Type B pancreatic cell (in vitro differentiated cells): ENCODE results near the gene SLC22A23. TPM values are rescaled to one million over a fixed set of nuclear protein-coding genes. Genes with fewer than 3 reads are reported as not detected.
A peak's percentile ranks its signal among the peaks of the same experiment; 100 is the strongest.

ENCODE experiments used
- DNase-seq: peaks from one replicate; pipeline ENCODE4 v3.0.0; 2021; ENCODE audit warnings: mixed read lengths; ENCODE audit not compliant: unreplicated experiment; ENCODE audit errors: extremely low spot score
- H3K27ac Mint-ChIP-seq: 2 replicates; pipeline ENCODE4 v1.8.0; 2021; ENCODE audit warnings: mild to moderate bottlenecking, mixed read lengths
- H3K27me3 Mint-ChIP-seq: 2 replicates; pipeline ENCODE4 v1.8.0; 2021; ENCODE audit warnings: mixed read lengths
- H3K36me3 Mint-ChIP-seq: 2 replicates; pipeline ENCODE4 v1.8.0; 2021; ENCODE audit warnings: mixed read lengths
- H3K4me1 Mint-ChIP-seq: one replicate; pipeline ENCODE4 v1.8.0; 2021; ENCODE audit warnings: mixed read lengths; ENCODE audit not compliant: unreplicated experiment
- H3K4me3 Mint-ChIP-seq: 2 replicates; pipeline ENCODE4 v1.8.0; 2021; ENCODE audit warnings: mild to moderate bottlenecking, mixed read lengths
- H3K9me3 Mint-ChIP-seq: 2 replicates; pipeline ENCODE4 v1.8.0; 2021; ENCODE audit warnings: mixed read lengths
- CTCF ChIP-seq: fragments of 200-600 bp; sonication (generic); conservative IDR thresholded peaks from 2 replicates; pipeline ENCODE4 v1.5.0; 2021; ENCODE audit warnings: antibody characterized with exemption, mild to moderate bottlenecking
- total RNA-seq: library from RNA; stranded (reverse); gene quantifications from 2 replicates; pipeline ENCODE4 v1.2.1, GENCODE V29; 2021; ENCODE audit warnings: low replicate concordance

Gene SLC22A23
- total RNA-seq, 1 donor from 2014 or later, result 36.6 TPM

- H3K9me3 Mint-ChIP-seq, result no peaks in the 10 kb centered on the region
- no peak overlapping the region for H3K27ac Mint-ChIP-seq
- DNase-seq, result no peak
- H3K4me3 Mint-ChIP-seq, result no peak overlapping the region
- peaks cover 26% of the 10 kb centered on the region for H3K4me1 Mint-ChIP-seq
- peaks cover 10% of the 10 kb centered on the region for H3K36me3 Mint-ChIP-seq
- no peak for TF ChIP-seq CTCF
- H3K27me3 Mint-ChIP-seq, result no peaks in the 10 kb centered on the region
Observed at GRCh38 chr6:3263096-3263495, 193.8 kb downstream of the SLC22A23 start.

- Mint-ChIP-seq H3K9me3 (no peaks in the 10 kb centered on the region), H3K4me3 (peak overlapping the region; percentile 36), H3K27me3 (peaks cover 3% of the 10 kb centered on the region), H3K36me3 (peaks cover 3% of the 10 kb centered on the region), H3K4me1 (peaks cover 20% of the 10 kb centered on the region), H3K27ac (no peak overlapping the region)
- TF ChIP-seq CTCF, result no peak
- no peak for DNase-seq
Observed at GRCh38 chr6:3261921-3262320, 194.9 kb downstream of the SLC22A23 start.

GRCh38 chr6:3261518-3261820, 195.4 kb downstream of the SLC22A23 start:
- H3K9me3 Mint-ChIP-seq, result no peaks in the 10 kb centered on the region
- H3K36me3 Mint-ChIP-seq, result peaks cover 2% of the 10 kb centered on the region
- peaks cover 7% of the 10 kb centered on the region for H3K27me3 Mint-ChIP-seq
- no peak for TF ChIP-seq CTCF
- H3K4me3 Mint-ChIP-seq, result peak overlapping the region; percentile 63
- no peak for DNase-seq
- H3K4me1 Mint-ChIP-seq, result peaks cover 20% of the 10 kb centered on the region
- H3K27ac Mint-ChIP-seq, result no peak overlapping the region

GRCh38 chr6:3260772-3261517, 195.9 kb downstream of the SLC22A23 start:
- Mint-ChIP-seq H3K27me3 (peaks cover 9% of the 10 kb centered on the region), H3K27ac (peak overlapping the region; percentile 63), H3K9me3 (no peaks in the 10 kb centered on the region), H3K4me3 (peak overlapping the region; percentile 63), H3K36me3 (no peaks in the 10 kb centered on the region), H3K4me1 (peaks cover 20% of the 10 kb centered on the region)
- no peak for DNase-seq
- TF ChIP-seq CTCF, result no peak

GRCh38 chr6:3260296-3260695, 196.6 kb downstream of the SLC22A23 start:
- H3K9me3 Mint-ChIP-seq, result no peaks in the 10 kb centered on the region
- H3K4me3 Mint-ChIP-seq, result peak overlapping the region; percentile 98
- peaks cover 20% of the 10 kb centered on the region for H3K4me1 Mint-ChIP-seq
- H3K27me3 Mint-ChIP-seq, result peaks cover 16% of the 10 kb centered on the region
- no peak for TF ChIP-seq CTCF
- DNase-seq, result no peak
- H3K36me3 Mint-ChIP-seq, result no peaks in the 10 kb centered on the region
- H3K27ac Mint-ChIP-seq, result peak overlapping the region; percentile 63
